ENCODE measurements around the gene IMMP2L. TPM values are rescaled to one million over a fixed set of nuclear protein-coding genes. Genes with fewer than 3 reads are reported as not detected.
A peak's percentile ranks its signal among the peaks of the same experiment; 100 is the strongest.

Gene IMMP2L
- total and polyA plus RNA-seq, 2 of the 4 experiments (the other 2 are of a cell fraction), result 5.8 to 9.3 TPM

GRCh38 chr7:111261496-111261895 lies 300.8 kb downstream of the IMMP2L start:
- H3K27ac ChIP-seq (ENCODE audit: insufficient read depth, low read length), result no peak overlapping the region
- no peak overlapping the region for H2AK5ac ChIP-seq (ENCODE audit: low read depth, low read length)
- no peaks in the 10 kb centered on the region for H4K20me1 ChIP-seq (ENCODE audit: insufficient read depth, low read length)
- H3K4me3 ChIP-seq (ENCODE audit: insufficient read depth, low read depth, low read length), result no peak overlapping the region
- H3K23ac ChIP-seq (ENCODE audit: low read depth, low read length), result no peak overlapping the region
- H2BK15ac ChIP-seq (ENCODE audit: low read depth, low read length), result no peak overlapping the region
- no peaks in the 10 kb centered on the region for H3K79me1 ChIP-seq (ENCODE audit: low read depth in 1 of 2, low read length in 2 of 2)
- H3K14ac ChIP-seq (replicated peaks; ENCODE audit: low read depth, low read length), result no peak overlapping the region
- H3K4me1 ChIP-seq (ENCODE audit: control insufficient read depth, insufficient read depth, low read length), result peaks cover 8% of the 10 kb centered on the region
- ChIA-PET CTCF (no interaction called here), POLR2A (ENCODE audit: unreplicated experiment) (no interaction called here)
- no peaks in the 10 kb centered on the region for H3K27me3 ChIP-seq (ENCODE audit: control insufficient read depth, insufficient read depth, low read length)
- no peak overlapping the region for H3K4ac ChIP-seq (ENCODE audit: low read depth, low read length)
- H3K36me3 ChIP-seq (ENCODE audit: control insufficient read depth, insufficient read depth, low read length), result no peaks in the 10 kb centered on the region
- H3K56ac ChIP-seq (ENCODE audit: extremely low read depth, insufficient read depth, low read length), result no peak overlapping the region
- H4K91ac ChIP-seq (ENCODE audit: insufficient read depth, low read depth, low read length), result no peak overlapping the region
- no peak overlapping the region; the same call in 1 of the 2 replicates for H3K18ac ChIP-seq (ENCODE audit: low read depth, low read length)
- in situ Hi-C loops (cut with MboI; ENCODE audit: low sequenced_read_pairs) (no loop called here), intact Hi-C loops (cut with micrococcal nuclease) (no loop called here), dilution Hi-C loops (cut with HindIII; ENCODE audit: low sequenced_read_pairs, unreplicated experiment) (no loop called here)
- no peak overlapping the region for H4K5ac ChIP-seq (ENCODE audit: low read depth, low read length)
- BruUV-seq (replicated peaks), result no TSS peak
- H2BK5ac ChIP-seq (ENCODE audit: low read depth, low read length, poor library complexity, severe bottlenecking), result peak overlapping the region; percentile 20
- H2BK20ac ChIP-seq (ENCODE audit: low read depth, low read length), result no peak overlapping the region
- no peak overlapping the region for H3K9ac ChIP-seq (ENCODE audit: low read depth, low read length)
- TF ChIP-seq CHD1 (IDR thresholded peaks at IDR 0.05; ENCODE audit: low read depth, low read length), result no peak
- TF ChIP-seq MAZ (IDR thresholded peaks at IDR 0.05; ENCODE audit: borderline replicate concordance, low read depth, low read length), result no peak
- TF ChIP-seq CEBPB (IDR thresholded peaks at IDR 0.05; ENCODE audit: low read depth, low read length), result no peak
- no peak for TF ChIP-seq USF2 (IDR thresholded peaks at IDR 0.05; ENCODE audit: low read depth, low read length)
- TF ChIP-seq RFX5 (IDR thresholded peaks at IDR 0.05; ENCODE audit: low read depth, low read length), result no peak
- no peak for TF ChIP-seq ELK1 (IDR thresholded peaks at IDR 0.05; ENCODE audit: borderline replicate concordance, low read depth, low read length)
- TF ChIP-seq FOS (IDR thresholded peaks at IDR 0.05; ENCODE audit: low read depth, low read length), result no peak
- no peak for TF ChIP-seq RAD21 (IDR thresholded peaks at IDR 0.05; ENCODE audit: low read length)
- TF ChIP-seq RCOR1 (IDR thresholded peaks at IDR 0.05; ENCODE audit: insufficient replicate concordance, low read length), result no peak
- TF ChIP-seq MXI1 (IDR thresholded peaks at IDR 0.05; ENCODE audit: borderline replicate concordance, low read depth, low read length), result no peak
- TF ChIP-seq NFE2L2 (IDR thresholded peaks at IDR 0.05; ENCODE audit: low read depth, low read length), result no peak
- TF ChIP-seq BHLHE40 (IDR thresholded peaks at IDR 0.05; ENCODE audit: low read depth, low read length), result no peak
- no peak overlapping the region for H2AFZ ChIP-seq (replicated peaks; ENCODE audit: low read length, poor library complexity)
- DNase-seq, result no peak
- no peak overlapping the region for H2AK9ac ChIP-seq (replicated peaks; ENCODE audit: low read depth, low read length, poor library complexity)
- no peaks in the 10 kb centered on the region for H3K9me3 ChIP-seq (ENCODE audit: control insufficient read depth, insufficient read depth, low read length)
- no peaks in the 10 kb centered on the region for H3K9me1 ChIP-seq (ENCODE audit: insufficient read depth, low read length)
- no peak for ATAC-seq (ENCODE audit: low read depth)
- no peak overlapping the region for H4K8ac ChIP-seq (ENCODE audit: low read depth in 2 of 2, low read length in 2 of 2)
- H2BK120ac ChIP-seq (ENCODE audit: low read depth, low read length), result no peak overlapping the region
- H3K4me2 ChIP-seq (ENCODE audit: low read depth, low read length), result no peak overlapping the region
- WGBS, 2 experiments (ENCODE audit: extremely low coverage in 2 of 2, insufficient read length in 1 of 2), result 94% methylated on average over 2 of the region's 3 CpGs; no CpG with 5 or more reads in 1 of the 2 experiments
